Hematopoietic multipotent progenitor cell treated with erythropoietin and hydrocortisone succinate and interleukin-3 and kit ligand, for 8 days (in vitro differentiated cells): ENCODE data around the gene SMIM14.
A peak's percentile ranks its signal among the peaks of the same experiment; 100 is the strongest.
"Not testable (repeated sequence)": the region's sequence is repeated elsewhere in the genome, so short reads cannot be mapped to it uniquely, and the experiment has no call there.

Experiments
- DNase-seq: peaks from one replicate; pipeline ENCODE4 v3.0.0-alpha.2; 2015

The SMIM14 gene

DNA sequence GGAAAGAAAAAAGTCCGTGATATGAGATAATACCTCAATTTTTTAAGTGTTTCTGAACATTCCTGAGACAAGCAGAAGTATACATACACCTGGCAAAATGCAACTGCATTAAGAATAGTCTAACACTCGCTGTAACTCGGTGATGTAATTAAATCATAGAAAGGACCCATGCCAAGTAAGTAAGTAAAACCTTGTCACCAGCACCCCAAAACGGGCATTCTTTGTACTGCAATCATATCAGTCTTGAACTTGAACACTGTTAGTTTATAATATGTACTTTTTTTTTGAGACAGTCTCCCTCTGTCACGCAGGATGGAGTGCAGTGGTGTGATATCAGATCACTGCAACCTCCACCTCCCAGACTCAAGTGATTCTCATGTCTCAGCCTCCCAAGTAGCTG is 47.4 kb downstream of the SMIM14 start:
- peak; percentile 19 for DNase-seq

DNA sequence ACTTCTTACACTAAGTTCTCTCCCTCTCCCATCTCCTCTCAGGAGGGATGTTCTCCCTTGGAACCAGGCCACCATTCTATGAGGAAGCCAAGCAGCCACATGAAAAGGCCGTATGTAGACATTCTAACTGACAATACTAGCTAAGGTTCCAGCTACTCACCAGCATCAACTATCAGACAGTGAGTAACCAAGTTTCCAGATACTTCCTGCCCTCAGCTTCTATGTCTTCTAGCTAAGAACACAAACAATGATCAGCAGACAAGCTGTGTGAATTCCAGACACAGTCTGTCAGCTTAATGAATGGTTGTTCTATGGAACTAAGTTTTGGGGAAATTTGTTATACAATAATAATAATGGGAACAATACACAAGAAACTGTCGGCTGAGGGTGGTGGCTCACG is 50.8 kb downstream of the SMIM14 start:
- no peak for DNase-seq

GRCh38 chr4:39574946-39575345 is 63.7 kb downstream of the SMIM14 start:
- no peak for DNase-seq

- DNase-seq, result no peak
Observed at GRCh38 chr4:39571504-39571903, 67.2 kb downstream of the SMIM14 start.

DNA sequence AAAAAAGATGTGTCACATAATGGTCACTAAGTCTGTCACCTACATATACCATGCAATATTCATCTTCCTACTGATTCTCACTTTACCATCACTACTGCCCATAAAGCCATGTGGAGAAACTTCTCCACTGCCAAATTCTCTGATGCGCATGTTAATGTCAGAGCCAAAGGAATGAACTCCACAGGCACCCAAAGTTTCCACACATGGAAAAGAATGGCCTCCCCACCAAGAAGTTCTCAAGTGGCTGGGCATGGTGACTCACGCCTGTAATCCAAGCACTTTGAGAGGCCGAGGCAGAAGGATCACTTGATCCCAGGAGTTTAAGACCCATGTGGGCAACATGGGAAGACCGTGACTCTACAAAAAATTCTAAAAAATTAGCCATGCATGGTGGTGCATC is 67.6 kb downstream of the SMIM14 start:
- no peak for DNase-seq

DNA sequence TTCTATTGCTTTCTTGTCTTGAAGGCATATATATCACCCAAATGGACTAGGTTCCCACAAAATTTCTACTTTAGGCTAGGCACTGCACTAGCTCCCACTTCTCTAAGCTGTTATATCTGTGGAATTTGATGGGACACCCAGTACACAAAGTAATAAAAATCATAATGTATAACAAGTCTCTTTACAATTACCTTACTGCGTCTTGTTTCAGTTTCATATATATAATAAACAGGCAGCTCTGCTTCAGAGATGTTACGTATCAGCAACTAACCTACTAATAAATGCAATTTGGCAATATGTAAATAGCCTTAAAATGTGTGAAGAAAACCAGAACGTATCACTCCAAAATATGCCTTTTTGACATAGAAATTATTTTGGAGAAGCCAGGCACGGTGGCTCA is 69.5 kb downstream of the SMIM14 start:
- DNase-seq, result no peak

GRCh38 chr4:39568805-39569204 is 69.9 kb downstream of the SMIM14 start:
- no peak for DNase-seq

GRCh38 chr4:39565878-39566600 is 72.6 kb downstream of the SMIM14 start:
- DNase-seq, result no peak

DNA sequence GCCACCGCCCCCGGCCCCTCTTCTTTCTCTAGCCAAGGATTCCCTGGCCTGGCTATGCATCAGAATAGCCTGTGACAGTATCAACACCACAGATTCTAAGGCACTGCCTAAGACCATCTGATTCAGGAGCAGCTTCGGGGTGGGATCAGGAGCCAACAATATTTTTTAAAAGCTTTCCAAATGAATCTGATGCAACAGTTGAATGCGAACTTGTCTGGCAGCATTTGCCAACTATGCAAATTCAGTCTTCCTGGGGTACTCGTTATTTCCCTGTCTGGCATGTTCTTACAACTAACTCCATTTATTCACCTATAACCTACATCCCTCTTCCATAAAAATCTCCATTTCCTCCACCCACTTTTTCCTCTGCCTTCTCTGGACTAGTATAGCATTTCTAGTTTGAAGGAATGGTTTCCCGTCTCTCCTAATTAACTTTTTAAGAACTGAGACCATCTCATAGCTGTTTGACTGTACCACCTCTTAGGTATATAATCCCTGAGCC is 75.3 kb downstream of the SMIM14 start:
- DNase-seq, result no peak

DNA sequence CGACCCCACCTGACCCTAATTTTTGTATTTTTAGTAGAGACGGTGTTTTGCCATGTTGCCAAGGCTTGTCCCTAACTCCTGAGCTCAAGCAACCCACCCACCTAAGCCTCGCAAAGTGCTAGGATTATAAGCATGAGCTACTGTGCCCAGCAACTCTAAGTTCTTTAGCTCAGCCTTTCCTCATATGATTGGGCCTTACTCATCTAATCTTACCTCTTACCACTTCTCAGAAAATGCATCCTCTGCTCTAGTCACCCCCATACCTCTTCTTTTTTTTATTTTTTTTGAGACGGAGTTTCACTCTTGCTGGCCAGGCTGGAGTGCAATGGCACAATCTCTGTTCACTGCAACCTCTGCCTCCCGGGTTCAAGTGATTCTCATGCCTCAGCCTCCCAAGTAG is 75.9 kb downstream of the SMIM14 start:
- DNase-seq, result no peak

DNA sequence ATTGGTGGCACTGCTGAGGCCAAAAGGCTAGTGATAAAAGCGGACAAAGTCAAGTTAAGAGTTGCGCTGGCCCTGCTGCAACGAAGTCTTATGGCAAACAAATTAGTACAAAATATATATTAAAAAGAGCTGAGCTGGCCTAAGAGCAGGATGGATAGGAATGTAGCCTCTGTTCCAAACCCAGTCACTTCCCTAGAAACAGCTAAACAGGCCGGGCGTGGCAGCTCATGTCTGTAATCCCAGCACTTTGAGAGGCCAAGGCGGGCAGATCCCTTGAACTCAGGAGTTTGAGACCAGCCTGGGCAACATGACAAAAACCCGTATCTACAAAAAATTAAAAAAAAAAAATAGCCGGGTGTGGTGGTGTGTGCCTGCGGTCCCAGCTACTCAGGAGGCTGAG is 79.0 kb downstream of the SMIM14 start:
- DNase-seq, result no peak

- no peak for DNase-seq
Observed at GRCh38 chr4:39555472-39555871, 83.2 kb downstream of the SMIM14 start.

DNA sequence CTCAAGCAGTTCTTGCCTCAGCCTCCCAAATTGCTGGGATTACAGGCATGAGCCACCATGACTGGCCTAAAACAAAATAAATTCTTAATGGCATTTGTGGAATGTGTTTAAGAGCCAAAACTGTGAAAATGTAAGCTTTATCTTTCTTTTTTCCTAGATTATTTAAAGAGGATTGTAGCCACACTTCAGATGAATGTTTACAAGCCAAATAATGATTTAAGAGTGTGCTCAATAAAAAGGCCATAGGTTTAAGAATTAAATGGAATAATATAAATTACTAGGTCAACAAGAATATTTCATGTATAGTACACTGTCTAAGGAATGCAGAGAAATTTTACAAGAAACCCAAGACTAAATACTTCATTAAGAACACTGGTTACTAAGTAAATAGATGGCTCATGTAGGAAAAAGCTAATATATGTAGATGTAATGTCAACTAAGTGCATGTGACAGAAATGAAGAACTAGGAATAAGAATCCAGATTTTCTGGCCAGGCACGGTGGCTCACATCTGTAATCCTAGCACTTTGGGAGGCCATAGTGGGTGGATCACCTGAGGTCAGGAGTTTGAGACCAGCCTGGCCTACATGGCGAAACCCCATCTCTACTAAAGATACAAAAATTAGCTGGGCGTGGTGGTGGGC is 90.1 kb downstream of the SMIM14 start:
- DNase-seq, result no peak

- no peak for DNase-seq
Observed at GRCh38 chr4:39544580-39545315, 93.9 kb downstream of the SMIM14 start.

GRCh38 chr4:39544080-39544479 is 94.6 kb downstream of the SMIM14 start:
- DNase-seq, result not testable (repeated sequence)

- DNase-seq, result no peak
Observed at GRCh38 chr4:39543034-39543433, 95.6 kb downstream of the SMIM14 start.

GRCh38 chr4:39542611-39543012 is 96.1 kb downstream of the SMIM14 start:
- no peak for DNase-seq

GRCh38 chr4:39541987-39542610 is 96.6 kb downstream of the SMIM14 start:
- no peak for DNase-seq

- no peak for DNase-seq
Observed at GRCh38 chr4:39539089-39539611, 99.5 kb downstream of the SMIM14 start.

GRCh38 chr4:39533541-39533940 is 105.1 kb downstream of the SMIM14 start:
- no peak for DNase-seq

GRCh38 chr4:39532237-39532636 is 106.4 kb downstream of the SMIM14 start:
- DNase-seq, result not testable (repeated sequence)

- DNase-seq, result no peak
Observed at GRCh38 chr4:39530682-39531081, 108.0 kb downstream of the SMIM14 start.

GRCh38 chr4:39529534-39529933 is 109.1 kb downstream of the SMIM14 start:
- no peak for DNase-seq
